ENCODE data around the gene FOXN3.
A peak's percentile ranks its signal among the peaks of the same experiment; 100 is the strongest.

The FOXN3 gene

DNA sequence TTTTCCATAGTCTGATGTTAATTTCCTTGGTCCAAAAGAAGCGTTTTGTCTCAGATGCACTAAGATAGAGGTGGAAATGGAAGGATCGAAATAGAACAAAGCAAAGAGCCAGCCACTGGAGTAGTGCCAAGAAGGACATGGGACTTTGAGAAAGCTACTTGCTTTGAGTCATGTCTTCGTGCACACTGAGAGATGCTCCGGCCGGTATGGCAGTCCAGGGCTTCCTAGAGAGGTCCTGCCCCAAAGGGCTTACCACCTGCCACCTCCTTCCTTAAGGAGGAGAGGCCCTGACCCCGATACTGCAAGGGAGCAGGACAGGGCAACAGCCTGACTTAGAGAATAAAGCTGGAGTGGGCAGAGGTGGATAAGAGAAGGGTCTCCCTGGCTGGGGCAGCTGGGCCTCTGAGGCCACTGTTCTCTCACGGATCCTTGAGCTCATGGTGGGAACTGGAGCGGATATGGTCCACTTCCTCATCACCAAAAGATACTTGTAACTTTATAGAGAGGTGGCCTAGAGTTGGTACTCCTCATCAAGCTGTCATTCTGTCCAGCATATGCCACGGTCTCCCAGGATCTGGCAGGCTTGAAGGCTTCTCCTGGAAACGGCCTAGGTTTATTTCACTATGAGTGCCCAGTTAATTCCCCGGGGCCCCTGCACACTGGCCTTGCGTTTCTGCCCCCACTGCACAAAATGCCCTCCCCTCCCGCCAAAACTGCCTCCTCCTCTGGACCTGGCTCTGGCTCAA, 57.4 kb downstream of the FOXN3 start:
- DNase-seq, result no peak

DNA sequence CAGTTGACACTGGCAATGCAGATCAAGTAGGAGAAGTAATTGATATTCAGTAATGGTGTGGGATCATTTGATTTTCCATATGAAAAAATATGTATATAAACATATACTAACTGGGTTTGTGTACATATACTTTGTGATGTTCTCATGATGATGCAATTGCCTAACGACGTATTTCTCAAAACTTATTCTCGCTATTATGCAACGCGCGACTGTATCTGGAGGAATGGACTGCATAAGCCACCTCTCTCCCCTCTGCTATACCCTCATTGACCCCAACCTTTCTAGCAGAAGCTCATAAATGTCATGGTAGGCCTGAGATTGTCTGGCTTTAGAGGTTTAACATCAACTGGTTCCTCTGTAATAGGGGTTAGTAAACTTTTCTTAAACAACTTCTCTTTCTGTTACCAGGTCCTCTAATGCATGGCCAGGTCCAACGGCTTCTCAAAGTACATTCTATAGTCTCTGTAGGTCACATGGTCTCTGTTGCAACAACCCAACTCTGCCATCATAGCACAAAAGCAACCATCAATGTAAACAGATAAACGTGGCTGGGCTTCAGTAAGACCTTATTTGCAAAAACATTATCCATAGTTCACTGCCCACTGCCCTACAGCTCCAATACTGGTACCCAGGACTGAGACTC, 59.3 kb downstream of the FOXN3 start:
- DNase-seq, result no peak

DNA sequence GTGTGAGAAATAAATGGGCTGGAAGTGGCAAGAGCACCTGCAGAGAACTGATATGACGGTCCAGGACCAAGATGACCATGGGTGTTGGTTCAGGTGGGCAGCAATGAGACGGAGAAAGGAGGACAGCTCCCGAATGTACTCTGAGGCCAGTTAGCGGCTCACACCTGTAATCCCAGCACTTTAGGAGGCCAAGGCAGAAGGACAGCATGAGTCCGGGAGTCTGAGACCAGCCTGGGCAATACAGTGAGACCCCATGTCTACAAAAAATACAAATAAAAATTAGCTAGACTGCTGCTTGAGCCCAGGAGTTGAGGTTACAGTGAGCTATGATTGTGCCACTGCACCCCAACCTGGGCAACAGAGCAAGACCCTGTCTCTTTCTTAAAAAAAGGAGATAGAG, 60.1 kb downstream of the FOXN3 start:
- no peak for DNase-seq

DNA sequence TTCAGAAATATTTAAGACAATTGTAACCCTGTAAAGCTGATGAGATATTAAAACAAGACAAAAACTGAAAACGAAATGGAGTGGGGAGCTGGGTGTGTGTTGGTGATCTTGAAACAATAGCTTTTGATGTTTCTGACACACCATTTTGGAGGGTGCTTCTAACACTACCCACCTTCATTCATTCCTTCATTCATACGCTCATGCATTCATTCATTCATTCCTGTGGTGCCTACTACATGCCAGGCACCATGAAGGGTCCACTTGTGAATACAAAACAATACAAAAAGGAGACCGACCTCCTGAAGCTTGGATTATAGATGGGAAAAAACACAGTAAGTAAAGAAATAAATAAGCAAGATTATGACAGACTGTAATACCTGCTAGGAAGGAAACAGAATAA, 60.5 kb downstream of the FOXN3 start:
- DNase-seq, result no peak

DNA sequence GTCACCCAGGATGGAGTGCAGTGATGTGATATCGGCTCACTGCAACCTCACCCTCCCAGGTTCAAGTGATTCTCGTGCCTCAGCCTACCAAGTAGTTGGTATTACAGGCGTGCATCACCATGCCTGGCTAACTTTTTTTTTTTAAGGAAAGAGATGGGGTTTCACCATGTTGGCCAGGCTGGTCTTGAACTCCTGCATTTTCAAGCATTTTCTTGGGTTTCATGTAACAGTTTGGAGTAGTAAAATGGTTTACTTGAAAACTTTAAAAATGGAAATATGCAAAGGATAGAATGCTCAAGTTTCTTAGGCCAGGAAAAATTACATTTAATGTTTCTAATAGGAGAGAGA, 63.3 kb downstream of the FOXN3 start:
- DNase-seq, result no peak

DNA sequence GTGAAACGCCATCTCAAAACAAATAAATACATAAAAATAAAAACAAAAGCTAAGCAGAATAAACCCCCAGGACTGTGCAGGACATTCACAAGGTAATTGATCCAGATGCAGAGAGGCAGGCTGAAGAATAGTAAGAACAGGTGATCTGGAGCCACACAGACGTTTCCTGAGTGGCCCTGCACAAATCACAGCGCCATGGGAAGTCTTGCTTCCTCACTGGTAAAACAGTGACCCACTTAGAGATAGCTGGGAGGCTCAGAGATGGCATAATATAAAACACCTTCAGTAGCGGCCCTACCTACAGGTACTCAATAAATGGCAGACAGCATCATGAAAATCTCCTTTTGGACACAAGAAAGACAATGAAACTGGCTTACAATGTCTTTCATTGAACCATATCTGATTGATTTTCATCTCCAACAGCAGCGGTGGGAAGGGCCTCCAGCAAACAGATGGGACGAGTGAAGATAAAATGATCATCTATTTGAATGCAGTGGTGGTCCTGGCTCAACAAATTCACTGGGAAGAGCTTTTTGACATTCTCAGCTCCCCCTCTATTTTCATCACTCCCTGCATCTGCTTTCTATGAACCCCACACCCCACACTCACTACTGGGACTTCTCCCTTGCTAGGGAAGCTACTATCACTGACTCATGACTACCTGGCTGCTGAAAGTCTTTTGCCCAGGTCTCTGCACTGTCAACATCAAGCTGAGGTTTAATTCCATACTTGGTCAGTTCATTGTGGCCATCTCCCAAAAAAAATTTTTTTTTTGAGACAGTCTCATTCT, 63.9 kb downstream of the FOXN3 start:
- DNase-seq, result no peak

DNA sequence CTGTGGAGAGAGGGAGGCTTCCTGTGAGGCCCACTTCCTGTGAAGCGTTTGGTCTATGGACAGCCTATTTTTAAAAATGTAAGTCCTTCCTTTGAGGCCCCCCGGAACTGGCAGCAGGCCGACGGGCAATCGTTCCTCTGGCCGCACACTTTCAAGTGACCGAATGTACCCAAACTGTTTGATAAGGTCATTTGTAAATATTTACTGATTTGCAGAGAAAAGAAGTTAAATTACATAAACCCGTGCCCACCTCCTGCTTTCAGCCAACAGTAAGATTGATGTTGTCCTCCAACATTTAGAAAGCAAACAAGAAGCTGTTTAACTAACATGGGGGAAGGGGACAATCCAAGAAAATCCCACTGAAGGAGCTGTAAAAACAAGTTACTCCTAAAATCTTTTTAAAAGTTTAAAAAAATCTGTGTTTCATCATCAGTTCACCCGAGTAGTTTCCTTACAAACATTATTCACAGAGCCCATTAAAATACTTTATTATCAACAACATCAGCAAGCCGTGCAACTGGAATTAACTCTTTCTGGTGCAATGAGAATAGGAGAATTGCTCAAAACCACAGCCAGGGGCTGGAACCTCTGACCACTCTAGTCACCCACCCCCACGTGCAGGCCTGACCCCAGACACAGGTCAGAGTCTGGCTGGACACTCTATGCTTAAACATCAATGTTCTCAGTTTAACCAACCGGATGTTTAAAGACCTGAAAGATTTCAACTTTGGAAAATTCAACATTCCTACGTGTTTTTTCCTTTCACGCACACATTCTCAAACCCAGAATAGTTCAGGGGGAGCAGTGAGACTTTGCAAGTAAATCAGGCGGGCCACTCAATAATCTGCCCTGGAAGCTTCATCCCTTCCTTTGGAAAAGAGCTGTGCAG, 65.3 kb downstream of the FOXN3 start:
- DNase-seq, result peak in 1 of 5 donors; percentile 54

DNA sequence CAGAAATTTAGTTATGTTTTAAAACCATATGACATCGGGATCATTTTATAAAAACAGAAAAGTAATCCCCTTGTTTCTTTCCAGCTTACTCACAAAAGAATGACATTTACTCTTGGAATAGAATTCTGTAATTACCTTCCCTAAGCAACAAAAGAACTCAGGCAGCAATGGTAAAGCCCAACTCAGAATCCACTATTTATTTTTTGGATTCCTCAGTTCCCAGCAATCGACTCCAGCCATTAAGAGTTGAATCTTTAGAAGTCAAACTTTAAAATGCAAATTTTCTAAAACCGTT, 65.9 kb downstream of the FOXN3 start:
- no peak for DNase-seq

DNA sequence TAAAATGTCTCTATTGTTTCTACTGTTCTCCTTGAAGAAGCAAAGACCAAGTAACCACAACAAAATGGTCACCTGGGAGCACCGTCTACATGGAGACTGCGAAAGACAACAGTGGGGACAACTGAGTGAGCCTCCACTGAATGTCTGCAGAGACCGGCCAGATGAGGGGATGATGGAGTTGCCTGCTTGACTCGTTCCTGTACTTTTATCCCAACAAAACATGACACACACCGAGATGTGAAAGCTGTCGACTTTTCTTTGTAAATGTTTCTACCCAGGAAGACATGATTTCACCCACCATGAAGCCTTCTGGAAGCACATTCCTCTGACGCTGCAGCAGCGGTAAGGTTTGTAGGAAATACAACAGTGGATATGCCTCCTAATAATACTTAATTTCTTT, 66.9 kb downstream of the FOXN3 start:
- DNase-seq, result no peak

DNA sequence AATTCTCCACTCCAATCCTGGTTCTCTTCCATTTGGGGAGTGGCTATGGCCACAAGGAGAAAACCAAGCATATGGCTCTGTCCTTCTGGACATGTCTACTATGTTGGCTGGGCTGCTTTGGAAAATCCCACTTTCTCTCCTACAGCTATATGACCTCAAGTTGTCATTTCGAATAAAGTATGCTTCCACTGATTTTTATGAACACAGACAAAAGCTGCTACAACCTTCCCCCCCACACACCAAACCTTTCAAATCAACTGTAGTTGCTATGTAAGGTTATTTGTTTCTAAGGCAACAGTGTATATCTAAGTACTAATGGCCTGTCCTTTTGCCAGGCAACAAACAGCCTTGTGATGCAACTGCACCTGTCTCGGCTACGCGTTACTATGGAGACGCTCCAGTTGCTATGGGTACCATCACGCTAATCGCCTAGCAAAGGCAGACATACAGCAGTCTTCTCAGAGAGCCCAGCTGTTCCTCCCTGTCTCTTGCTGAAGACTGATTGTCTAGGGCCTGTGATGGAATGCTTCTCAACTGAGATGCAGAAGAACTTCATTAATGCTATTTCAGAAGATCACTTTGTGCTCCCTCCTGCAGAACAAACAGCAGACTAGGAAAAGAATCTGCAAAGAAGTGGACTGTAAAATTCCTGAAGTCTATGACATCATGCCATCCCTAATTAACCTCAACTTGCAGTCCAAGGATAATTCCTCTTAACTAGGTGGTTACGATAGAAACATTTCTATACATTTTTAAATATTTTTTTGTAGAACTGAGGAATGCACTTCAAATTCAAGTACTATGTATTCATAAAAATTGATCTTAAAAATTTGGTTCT, 67.6 kb downstream of the FOXN3 start:
- DNase-seq, result no peak

DNA sequence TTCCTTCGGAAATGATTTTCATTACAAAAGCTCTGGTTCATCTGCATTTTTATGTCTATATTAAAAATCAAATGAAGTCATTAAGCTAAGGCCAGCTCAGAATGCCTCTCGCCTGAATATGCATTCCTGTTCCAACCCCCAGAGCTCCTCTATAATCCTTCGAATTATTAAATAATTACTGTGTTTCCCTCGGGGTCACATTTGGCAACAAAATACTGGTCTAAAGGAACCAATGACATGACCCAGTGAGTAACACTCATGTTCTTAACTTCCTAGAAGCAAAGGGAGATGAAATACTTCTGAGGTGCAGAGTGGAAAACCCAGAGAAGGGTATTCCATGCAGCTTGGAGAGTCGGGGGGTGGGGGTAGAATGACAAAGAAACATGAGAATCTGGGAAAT, 68.3 kb downstream of the FOXN3 start:
- no peak for DNase-seq

DNA sequence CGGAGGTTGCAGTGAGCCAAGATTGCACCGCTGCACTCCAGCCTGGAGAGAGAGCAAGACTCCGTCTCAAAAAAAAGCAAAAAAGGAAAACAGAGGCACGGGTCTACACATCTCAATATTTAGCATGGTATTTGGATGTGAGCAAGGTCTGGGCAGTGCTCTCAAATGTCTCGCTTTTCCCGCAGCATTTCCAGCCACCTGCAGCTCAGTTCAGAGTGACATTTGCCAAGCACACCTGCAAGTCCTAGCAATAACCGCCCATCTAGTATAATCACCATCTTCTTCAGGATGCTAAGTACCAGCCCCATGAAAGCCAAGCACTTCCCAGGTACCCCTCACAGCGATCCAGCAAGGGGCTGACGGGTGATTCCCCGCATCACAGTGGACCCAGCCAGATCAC, 69.1 kb downstream of the FOXN3 start:
- DNase-seq, result no peak

DNA sequence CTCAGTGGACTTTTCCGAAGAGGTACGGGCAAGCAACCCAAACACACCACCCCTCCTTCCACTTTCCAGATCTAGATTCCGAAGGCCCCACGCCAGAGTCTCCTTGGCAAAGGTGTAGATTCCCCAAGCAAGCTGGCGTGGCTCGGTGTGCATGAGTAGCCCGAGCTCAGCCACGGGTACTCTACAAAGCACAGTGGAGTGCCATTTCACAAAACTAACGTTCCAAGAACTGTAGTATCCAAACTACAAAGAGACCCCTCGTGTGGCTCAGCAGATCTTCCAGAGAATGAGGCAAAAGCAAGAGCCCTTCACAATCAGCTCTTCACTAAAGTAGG, 72.1 kb downstream of the FOXN3 start:
- DNase-seq, result no peak

DNA sequence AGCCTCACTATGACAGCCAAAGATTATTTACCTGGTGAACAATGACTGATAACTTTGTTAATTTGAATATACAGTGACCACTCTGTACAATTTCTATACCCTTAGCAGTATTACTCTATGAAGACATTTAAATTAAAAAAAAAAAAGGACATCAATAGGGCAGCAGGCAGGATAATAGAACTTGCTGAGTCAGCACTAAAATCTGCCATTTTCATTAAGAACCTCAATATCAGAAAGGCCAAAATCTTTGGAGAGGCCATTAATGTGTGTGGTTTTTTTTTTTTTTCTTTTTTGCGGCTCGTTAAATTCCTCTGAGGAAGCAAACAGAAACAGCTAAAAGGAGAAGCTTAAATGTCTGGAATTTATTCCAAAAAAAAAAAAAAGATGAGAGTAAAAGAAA, 73.7 kb downstream of the FOXN3 start:
- no peak for DNase-seq

DNA sequence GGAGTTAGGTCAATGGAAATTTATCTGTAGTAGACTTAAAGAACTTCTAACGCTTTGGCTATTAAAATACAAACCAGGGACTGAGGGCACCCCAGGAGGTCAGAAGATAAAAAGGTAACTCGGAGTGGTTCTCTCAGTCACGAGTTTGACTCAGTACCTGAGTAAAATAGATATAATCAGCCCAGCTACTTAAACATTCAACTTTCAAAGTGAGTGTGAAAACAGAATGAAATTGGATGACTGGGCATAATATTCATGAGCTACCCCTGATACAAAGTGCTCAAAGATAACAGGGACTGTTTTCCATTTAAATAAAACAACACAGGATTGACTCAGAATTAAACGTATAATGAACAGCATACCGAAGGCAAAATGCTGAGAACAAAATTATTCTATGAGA, 75.0 kb downstream of the FOXN3 start:
- DNase-seq, result no peak

DNA sequence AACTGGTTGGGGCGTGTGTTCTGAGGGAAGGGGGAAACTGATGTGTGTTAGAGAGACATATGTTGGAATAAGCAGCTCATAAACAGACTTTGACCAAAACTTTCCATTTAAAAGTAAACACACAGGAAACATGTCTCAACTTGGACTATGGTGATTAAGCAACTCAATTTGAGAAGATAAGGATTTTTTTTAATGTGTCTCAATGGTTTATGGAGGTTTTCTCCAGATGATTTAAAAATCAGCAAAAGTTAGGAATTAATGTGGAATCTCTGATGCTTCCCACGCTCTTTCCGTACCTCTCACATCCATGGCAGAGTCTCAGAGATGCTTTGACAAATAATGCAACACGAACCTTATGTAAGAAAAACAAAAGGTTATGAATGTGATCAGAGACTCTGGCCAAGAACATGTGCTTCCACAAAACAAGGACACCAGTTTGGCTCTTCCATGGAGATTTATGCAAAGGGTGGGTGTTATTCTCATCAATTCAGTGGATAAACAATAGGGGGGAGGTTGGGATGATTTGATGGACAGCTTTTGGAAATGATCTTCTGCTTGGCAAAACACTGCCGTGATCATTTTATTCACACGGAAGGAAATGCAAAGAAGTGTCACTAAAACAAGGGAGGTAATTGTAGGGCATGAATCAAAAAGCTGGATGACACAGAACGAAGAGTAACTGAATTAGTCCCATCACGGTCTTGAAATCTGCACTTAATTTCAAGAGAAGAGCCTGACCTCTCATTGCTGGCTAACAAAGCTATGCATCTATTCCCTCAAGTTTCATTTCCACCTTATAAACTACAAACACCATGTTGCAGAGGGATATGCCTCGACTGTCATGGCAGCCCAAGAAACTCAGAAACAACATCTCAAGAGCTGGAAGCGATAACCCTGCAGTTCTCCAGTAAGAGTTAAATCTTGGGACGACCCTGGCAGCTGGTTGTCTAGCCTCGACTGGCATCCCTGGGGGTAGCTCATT, 76.5 kb downstream of the FOXN3 start:
- DNase-seq, result no peak

DNA sequence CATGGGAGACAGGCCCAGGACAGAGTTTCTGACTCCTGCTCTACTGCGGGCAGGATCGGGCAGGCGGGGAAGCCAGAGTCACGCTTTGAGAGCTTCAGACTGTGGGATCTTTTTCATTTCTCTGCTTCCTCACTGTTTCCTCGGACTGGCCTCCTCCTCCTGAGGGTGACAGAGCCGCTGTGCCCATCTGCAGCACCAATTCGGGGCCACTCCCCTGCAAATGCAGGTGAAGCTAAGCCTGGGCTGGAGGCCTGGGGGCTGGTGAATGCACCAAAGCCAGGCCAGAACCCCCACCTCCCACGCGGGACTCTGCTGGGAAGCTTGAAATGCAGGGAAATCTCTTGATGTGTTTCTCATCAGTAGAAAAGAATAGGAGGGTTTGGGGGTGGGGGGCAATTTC, 77.5 kb downstream of the FOXN3 start:
- DNase-seq, result no peak

DNA sequence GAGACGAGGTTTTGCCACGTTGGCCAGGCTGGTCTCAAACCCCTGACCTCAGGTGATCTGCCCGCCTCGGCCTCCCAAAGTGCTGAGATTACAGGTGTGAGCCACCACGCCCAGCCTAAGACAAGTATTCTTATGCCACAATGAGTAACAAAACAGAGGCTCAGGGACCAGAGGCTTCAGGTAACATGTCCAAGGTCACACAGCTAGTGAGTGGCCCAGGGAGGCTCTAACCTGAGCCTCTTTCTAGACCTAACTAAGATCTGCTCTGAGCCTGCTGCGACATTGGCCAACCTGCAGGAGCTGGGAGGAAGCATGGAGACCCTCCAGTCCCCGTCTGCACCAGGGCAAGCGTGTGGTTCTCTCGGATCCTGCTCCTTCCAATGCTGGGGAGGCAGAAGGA, 77.9 kb downstream of the FOXN3 start:
- no peak for DNase-seq

DNA sequence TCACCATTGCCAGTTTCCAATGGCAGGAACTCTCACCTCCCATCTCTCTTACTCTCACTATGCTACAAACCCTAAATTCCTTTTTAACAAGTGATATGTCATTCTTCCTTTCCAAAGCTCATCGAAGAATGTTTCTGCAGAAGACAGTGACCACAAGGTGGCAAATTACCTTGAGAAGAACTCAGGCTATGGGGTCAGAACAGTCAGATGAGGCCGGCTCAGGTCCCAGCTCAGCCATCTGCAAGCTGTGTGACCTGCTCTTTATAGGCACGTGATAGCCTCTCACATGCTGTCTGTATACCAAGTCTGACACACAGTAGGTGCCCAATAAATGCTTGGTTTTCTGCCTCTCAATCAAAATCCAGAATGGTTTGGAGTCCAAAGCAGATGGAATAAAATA, 80.7 kb downstream of the FOXN3 start:
- DNase-seq, result no peak

DNA sequence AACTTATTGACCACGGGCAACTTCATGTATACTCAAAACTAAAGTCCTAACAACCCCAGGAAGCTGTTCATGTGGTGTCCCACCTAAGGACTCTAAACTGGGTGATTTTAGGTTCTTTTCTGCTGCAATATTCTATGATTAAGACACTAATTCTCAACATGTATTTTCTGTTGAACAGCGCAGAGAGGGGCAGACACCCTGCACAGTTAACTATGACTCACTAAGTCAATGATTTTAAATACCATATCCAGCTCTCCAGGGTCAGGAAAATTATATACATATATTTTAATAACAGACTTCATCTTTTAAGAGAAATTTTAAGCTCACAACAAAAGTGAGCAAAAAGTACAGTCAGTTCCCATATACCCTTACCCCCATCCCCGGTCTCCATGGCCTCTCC, 85.0 kb downstream of the FOXN3 start:
- DNase-seq, result no peak

DNA sequence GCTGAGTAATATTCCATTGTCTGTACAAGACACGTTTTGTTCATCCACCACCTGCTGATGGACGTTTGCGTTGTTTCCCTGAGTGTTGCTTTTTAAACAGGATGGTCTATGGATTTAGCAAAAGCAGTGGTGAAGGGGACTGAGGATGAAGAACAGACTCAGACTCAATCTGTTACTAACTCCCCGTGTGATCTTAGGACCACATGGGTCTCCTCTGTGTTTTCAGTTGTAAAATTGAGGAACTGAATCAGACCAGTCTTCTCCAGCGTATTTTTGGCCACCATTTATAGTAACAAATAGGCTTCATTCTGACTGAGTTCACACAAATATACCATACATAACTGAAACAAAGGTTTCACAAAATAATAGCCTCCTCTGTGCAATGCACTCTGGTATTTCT, 85.6 kb downstream of the FOXN3 start:
- DNase-seq, result no peak
